CD14-positive monocyte (primary cell): Measurements from ENCODE around the gene SEC14L2. TPM values are rescaled to one million over a fixed set of nuclear protein-coding genes. Genes with fewer than 3 reads are reported as not detected.
"Not testable (repeated sequence)": the region's sequence is repeated elsewhere in the genome, so short reads cannot be mapped to it uniquely, and the experiment has no call there.

Experiments
- DNase-seq, 3 donors: peaks; one replicate each; pipeline ENCODE4 v3.0.0-alpha.2; 2011 to 2022
- H2AFZ ChIP-seq: 2 replicates; pipeline ENCODE4 v1.6.0; 2012; ENCODE audit warnings: mild to moderate bottlenecking, low read depth, low read length, inconsistent platforms; ENCODE audit not compliant: insufficient read depth, poor library complexity, severe bottlenecking
- H3K27ac ChIP-seq, 2 donors: 1 replicate in 1 of 2; 2 replicates in 1 of 2; pipeline ENCODE4 v1.5.1; 2012 to 2013; ENCODE audit warnings: low read length in 2 of 2, control low read depth in 1 of 2, inconsistent platforms in 1 of 2, low read depth in 1 of 2, mild to moderate bottlenecking in 1 of 2
- H3K27me3 ChIP-seq, 2 donors: one replicate each; pipeline versions ENCODE4 v1.6.0 to v1.6.1; 2011 to 2013; ENCODE audit warnings: low read length in 2 of 2; ENCODE audit not compliant: control insufficient read depth in 2 of 2, insufficient read depth in 2 of 2
- H3K36me3 ChIP-seq, 2 donors: replicated peaks in 1 of 2; 1 replicate in 1 of 2; 2 replicates in 1 of 2; pipeline versions ENCODE4 v1.5.1 to v1.6.1; 2012 to 2013; ENCODE audit warnings: low read length in 2 of 2, control low read depth in 1 of 2, inconsistent platforms in 1 of 2, mild to moderate bottlenecking in 1 of 2; ENCODE audit not compliant: insufficient read depth in 2 of 2, control insufficient read depth in 1 of 2
- H3K4me1 ChIP-seq, 2 donors: 1 replicate in 1 of 2; 2 replicates in 1 of 2; pipeline versions ENCODE4 v1.5.1 to v1.6.1; 2012 to 2013; ENCODE audit warnings: low read length in 2 of 2, control low read depth in 1 of 2, inconsistent platforms in 1 of 2, mild to moderate bottlenecking in 1 of 2, moderate library complexity in 1 of 2; ENCODE audit not compliant: insufficient read depth in 2 of 2, control insufficient read depth in 1 of 2
- H3K4me2 ChIP-seq: replicated peaks from 2 replicates; pipeline ENCODE3; 2012; ENCODE audit warnings: low read length, moderate library complexity, mild to moderate bottlenecking; ENCODE audit not compliant: poor library complexity, severe bottlenecking; ENCODE audit errors: extremely low read depth
- H3K4me3 ChIP-seq, 3 experiments: fragments of 200-600 bp in 1 of 3; sonication (generic) in 1 of 3; replicated peaks in 1 of 3; 1 replicate in 2 of 3; 2 replicates in 1 of 3; pipeline ENCODE4 v1.5.1; 2011 to 2013; ENCODE audit warnings: low read length in 3 of 3, mild to moderate bottlenecking in 3 of 3, control low read depth in 2 of 3, low read depth in 2 of 3, inconsistent platforms in 1 of 3, moderate library complexity in 1 of 3
- H3K79me2 ChIP-seq: 2 replicates; pipeline ENCODE4 v1.6.0; 2012; ENCODE audit warnings: mild to moderate bottlenecking, control low read depth, inconsistent platforms, low read length, moderate library complexity; ENCODE audit not compliant: insufficient read depth
- H3K9ac ChIP-seq: 2 replicates; pipeline ENCODE4 v1.6.0; 2017; ENCODE audit warnings: low read length, mild to moderate bottlenecking; ENCODE audit not compliant: insufficient read depth, poor library complexity, severe bottlenecking
- H3K9me3 ChIP-seq, 2 donors: replicated peaks in 1 of 2; 1 replicate in 1 of 2; 2 replicates in 1 of 2; pipeline versions ENCODE4 v1.5.1 to v1.6.1; 2012 to 2013; ENCODE audit warnings: low read length in 2 of 2, control low read depth in 1 of 2; ENCODE audit not compliant: control insufficient read depth in 1 of 2, insufficient read depth in 1 of 2
- H4K20me1 ChIP-seq: 2 replicates; pipeline ENCODE4 v1.6.0; 2012; ENCODE audit warnings: mild to moderate bottlenecking, low read length, control low read depth, moderate library complexity; ENCODE audit not compliant: insufficient read depth
- H3K27ac Mint-ChIP-seq, 7 donors: one replicate each; pipeline ENCODE4 v1.8.0; 2020; ENCODE audit warnings: mild to moderate bottlenecking in 7 of 7, mixed read lengths in 7 of 7, moderate library complexity in 6 of 7, inconsistent platforms in 2 of 7
- H3K27me3 Mint-ChIP-seq, 3 donors: one replicate each; pipeline ENCODE4 v1.8.0; 2021 to 2022; ENCODE audit warnings: low read depth in 3 of 3, mild to moderate bottlenecking in 3 of 3, mixed read lengths in 3 of 3, moderate library complexity in 3 of 3, inconsistent platforms in 1 of 3
- H3K36me3 Mint-ChIP-seq, 2 donors: one replicate each; pipeline ENCODE4 v1.8.0; 2020; ENCODE audit warnings: mixed read lengths in 2 of 2, inconsistent platforms in 1 of 2, mild to moderate bottlenecking in 1 of 2
- H3K4me1 Mint-ChIP-seq: one replicate; pipeline ENCODE4 v1.8.0; 2020; ENCODE audit warnings: mild to moderate bottlenecking, mixed read lengths
- H3K4me3 Mint-ChIP-seq, 2 donors: one replicate each; pipeline ENCODE4 v1.8.0; 2020; ENCODE audit warnings: mild to moderate bottlenecking in 2 of 2, mixed read lengths in 2 of 2, moderate library complexity in 1 of 2
- H3K9me3 Mint-ChIP-seq, 7 donors: one replicate each; pipeline ENCODE4 v1.8.0; 2020 to 2022; ENCODE audit warnings: mixed read lengths in 7 of 7, mild to moderate bottlenecking in 6 of 7, moderate library complexity in 6 of 7, inconsistent platforms in 2 of 7
- CTCF ChIP-seq: fragments of 200-600 bp; IDR thresholded peaks from one replicate; pipeline ENCODE4 v1.8.0; 2022; ENCODE audit warnings: antibody characterized with exemption, mild to moderate bottlenecking
- WGBS: methylation state at CpG from one replicate; pipeline ENCODE4 v1.1.5; 2013; ENCODE audit warnings: missing lambda C conversion rate; ENCODE audit not compliant: insufficient coverage; 5-methylcytosine and 5-hydroxymethylcytosine counted together
- intact Hi-C, 2 donors: fragments of 100-400 bp; cut with micrococcal nuclease; formaldehyde crosslinking; loops; one replicate each; pipeline versions ENCODE4 v1.15.0 to v1.15.1; 2023
- polyA plus RNA-seq, 3 donors: library from polyadenylated mRNA; depleted of rRNA in 1 of 3; unstranded in 2 of 3; stranded (reverse) in 1 of 3; fragments of 300-500 nt in 2 of 3; fragments of >200 nt in 1 of 3; fragmentation: Illumina TruSeq in 2 of 3; gene quantifications; 1 replicate in 2 of 3; 2 replicates in 1 of 3; pipeline ENCODE4 v1.2.3, GENCODE V29; 2012 to 2021

The SEC14L2 gene
- polyA plus RNA-seq, 3 donors, result 0.03 TPM; not detected in 1

GRCh38 chr22:30400159-30400558, 3.3 kb downstream of the SEC14L2 start:
- Mint-ChIP-seq H3K27me3 (peaks cover 48 to 60% (median 52%) of the 10 kb centered on the region in 3 donors), H3K4me3 (no peak overlapping the region), H3K27ac (no peak overlapping the region), H3K4me1 (peaks cover 11% of the 10 kb centered on the region), H3K9me3 (peaks cover 0 to 11% (median 0%) of the 10 kb centered on the region in 7 donors), H3K36me3 (peaks cover 2 to 3% of the 10 kb centered on the region in 2 donors)
- WGBS, result 80% methylated on average over 1 of the region's 1 CpG
- Histone ChIP-seq H3K4me3 (no peak overlapping the region), H3K79me2 (no peaks in the 10 kb centered on the region), H3K36me3 (no peaks in the 10 kb centered on the region), H3K4me2 (no peak overlapping the region), H3K27me3 (peaks cover 33 to 49% of the 10 kb centered on the region in 2 donors), H3K4me1 (peaks cover 5 to 9% of the 10 kb centered on the region in 2 donors), H3K27ac (no peak overlapping the region), H2AFZ (no peak overlapping the region), H4K20me1 (no peaks in the 10 kb centered on the region), H3K9me3 (peaks cover 0 to 8% of the 10 kb centered on the region in 2 donors), H3K9ac (no peak overlapping the region)
- TF ChIP-seq CTCF, result no peak
- intact Hi-C loops, result no loop called here
- no peak for DNase-seq

- H3K4me2 ChIP-seq, intact Hi-C loops, H3K4me1 ChIP-seq, H3K79me2 ChIP-seq, H3K9me3 ChIP-seq, H2AFZ ChIP-seq, H3K4me3 Mint-ChIP-seq, DNase-seq, H3K36me3 Mint-ChIP-seq, H3K36me3 ChIP-seq, H3K27ac ChIP-seq, H4K20me1 ChIP-seq, H3K4me3 ChIP-seq, H3K27ac Mint-ChIP-seq, H3K9ac ChIP-seq: not testable (repeated sequence)
- Mint-ChIP-seq H3K9me3 (peaks cover 0 to 11% (median 0%) of the 10 kb centered on the region in 7 donors), H3K27me3 (peaks cover 40 to 51% (median 43%) of the 10 kb centered on the region in 3 donors), H3K4me1 (peaks cover 11% of the 10 kb centered on the region)
- H3K27me3 ChIP-seq, result peaks cover 28 to 43% of the 10 kb centered on the region in 2 donors
- 100% methylated on average over 1 of the region's 3 CpGs for WGBS
Measured at GRCh38 chr22:30401024-30401423, 4.2 kb downstream of the SEC14L2 start.
